ENCODE results near the gene CDC27.
A peak's percentile ranks its signal among the peaks of the same experiment; 100 is the strongest.
"Not testable (repeated sequence)": the region's sequence is repeated elsewhere in the genome, so short reads cannot be mapped to it uniquely, and the experiment has no call there.

The CDC27 gene

GRCh38 chr17:47188876-47189731 is at the start of gene CDC27:
Gene CDC27, minus strand, starts transcription at chr17:47189295. Its CDS starts 123 bp downstream, at chr17:47189172.
- peak; percentile 99 for FAIRE-seq

- no peak for FAIRE-seq
These were observed 49.4 kb upstream of the CDC27 start for GRCh38 chr17:47238321-47239010.

GRCh38 chr17:47237841-47238240 is 48.7 kb upstream of the CDC27 start:
- no peak for FAIRE-seq

GRCh38 chr17:47235923-47236322 is 46.8 kb upstream of the CDC27 start:
- FAIRE-seq = no peak

GRCh38 chr17:47235506-47235905 is 46.4 kb upstream of the CDC27 start:
- FAIRE-seq = no peak

GRCh38 chr17:47232465-47232864 is 43.4 kb upstream of the CDC27 start:
- FAIRE-seq = no peak

GRCh38 chr17:47231866-47232265 is 42.8 kb upstream of the CDC27 start:
- no peak for FAIRE-seq

GRCh38 chr17:47231334-47231733 is 42.2 kb upstream of the CDC27 start:
- FAIRE-seq = no peak

GRCh38 chr17:47230864-47231263 is 41.8 kb upstream of the CDC27 start:
- FAIRE-seq = no peak

- FAIRE-seq = peak; percentile 17
These were observed 40.7 kb upstream of the CDC27 start for GRCh38 chr17:47229535-47230443.

GRCh38 chr17:47227862-47228261 is 38.8 kb upstream of the CDC27 start:
- FAIRE-seq = no peak

GRCh38 chr17:47225911-47226688 is 37.0 kb upstream of the CDC27 start:
- no peak for FAIRE-seq

- no peak for FAIRE-seq
These were observed 36.4 kb upstream of the CDC27 start for GRCh38 chr17:47225436-47225858.

GRCh38 chr17:47224966-47225365 is 35.9 kb upstream of the CDC27 start:
- no peak for FAIRE-seq

GRCh38 chr17:47224077-47224476 is 35.0 kb upstream of the CDC27 start:
- not testable (repeated sequence) for FAIRE-seq

GRCh38 chr17:47223460-47223859 is 34.4 kb upstream of the CDC27 start:
- no peak for FAIRE-seq

- no peak for FAIRE-seq
These were observed 33.9 kb upstream of the CDC27 start for GRCh38 chr17:47223007-47223406.

- no peak for FAIRE-seq
These were observed 33.0 kb upstream of the CDC27 start for GRCh38 chr17:47222047-47222446.

- FAIRE-seq = no peak
These were observed 32.1 kb upstream of the CDC27 start for GRCh38 chr17:47221154-47221553.

- FAIRE-seq = no peak
These were observed 31.5 kb upstream of the CDC27 start for GRCh38 chr17:47220531-47220999.

- no peak for FAIRE-seq
These were observed 30.8 kb upstream of the CDC27 start for GRCh38 chr17:47219621-47220475.

Measured in G401.6 (cell line).